T-helper 2 cell (primary cell): Measurements from ENCODE around the gene TLX2.

ENCODE experiments used
- DNase-seq, 5 experiments: peaks; one replicate each; pipeline versions ENCODE4 v3.0.0 to v3.0.0-alpha.2; 2012 to 2022

The TLX2 gene

GRCh38 chr2:74534411-74534810 is 20.2 kb downstream of the TLX2 start:
- no peak for DNase-seq

DNA sequence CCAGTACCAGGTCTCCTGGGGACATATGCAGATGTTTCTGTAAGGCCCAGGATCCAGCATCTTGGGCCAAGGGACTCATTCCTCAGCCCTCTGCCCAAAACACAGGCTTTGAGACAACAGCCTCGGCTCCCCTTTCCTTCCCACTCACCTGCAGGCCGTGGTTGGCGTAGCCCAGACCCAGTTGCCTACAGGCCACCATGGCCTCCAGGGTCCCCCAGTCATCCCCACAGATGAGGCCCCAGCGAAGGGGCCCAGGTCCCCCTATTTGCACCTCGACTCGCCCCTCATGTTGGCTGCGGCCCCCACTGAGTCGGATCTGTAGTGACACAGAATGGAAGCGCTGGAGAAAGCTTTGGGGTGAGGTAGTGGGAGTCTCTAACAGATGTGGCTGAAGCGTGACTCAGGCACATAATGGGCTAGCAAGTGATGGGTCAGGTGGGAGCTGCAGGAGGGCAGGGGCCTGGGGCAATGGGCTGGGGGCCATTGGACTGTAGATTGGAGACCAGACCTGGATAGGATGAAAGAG is 21.3 kb downstream of the TLX2 start:
- DNase-seq = no peak

DNA sequence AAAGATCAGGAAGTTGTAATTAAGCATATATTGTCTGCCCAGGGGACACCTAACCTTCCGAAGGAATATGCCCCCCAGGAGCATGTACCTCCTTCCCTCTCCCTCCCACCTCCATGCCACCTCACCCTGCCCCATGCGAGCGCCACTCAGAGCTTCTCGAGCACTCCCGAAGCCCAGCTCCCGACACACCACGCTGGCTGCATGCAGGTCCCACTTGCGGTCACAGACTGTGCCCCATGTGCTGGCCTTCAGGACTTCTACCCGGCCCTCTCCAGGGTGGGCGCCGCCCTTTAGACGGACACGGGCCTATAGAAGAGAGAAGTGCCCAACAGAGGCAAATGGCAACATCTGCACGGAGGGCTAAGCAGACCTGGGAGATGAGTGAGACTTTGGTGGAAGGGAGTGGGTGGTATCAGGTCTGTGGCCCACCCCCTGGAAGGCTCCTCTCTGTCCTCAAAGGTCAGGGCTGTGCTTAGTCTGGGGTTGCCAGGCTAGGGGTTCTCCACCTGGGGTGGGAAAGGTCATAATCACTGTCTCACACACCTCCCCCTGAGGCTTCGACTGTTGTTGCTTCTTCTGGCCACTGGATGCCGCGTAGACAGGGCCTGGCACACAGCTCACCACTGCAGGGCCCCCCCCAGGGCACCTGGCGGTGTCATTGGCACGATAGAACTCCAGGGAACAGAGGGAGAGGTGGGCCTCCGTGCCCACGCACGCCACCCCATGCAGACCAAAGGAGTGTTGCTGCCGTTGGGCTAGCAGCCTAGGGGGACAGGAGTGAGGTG is 22.1 kb downstream of the TLX2 start:
- DNase-seq = no peak

DNA sequence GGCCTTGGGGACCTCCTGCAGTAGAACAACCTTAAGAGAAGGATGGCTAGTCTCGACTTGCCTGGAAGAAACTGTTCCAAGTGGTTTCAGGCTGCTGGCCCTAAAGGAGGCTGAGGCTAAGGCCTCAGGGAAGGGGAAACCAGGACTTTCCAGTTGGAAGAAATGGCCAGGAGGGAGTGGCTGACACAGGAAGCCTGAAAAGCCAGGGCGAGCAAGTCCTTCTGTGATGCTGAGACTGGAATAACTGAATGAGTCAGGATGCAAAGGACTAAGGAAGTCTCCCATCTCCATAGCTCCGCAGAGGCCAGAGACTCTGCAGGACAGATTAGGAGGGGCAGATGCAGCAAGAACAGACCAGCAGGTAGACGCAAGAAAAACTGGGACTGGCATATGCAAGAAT is 22.9 kb downstream of the TLX2 start:
- no peak for DNase-seq

- no peak for DNase-seq
Measured at GRCh38 chr2:74538881-74539339, 24.7 kb downstream of the TLX2 start.

GRCh38 chr2:74540291-74540690 is 26.0 kb downstream of the TLX2 start:
- DNase-seq = no peak

DNA sequence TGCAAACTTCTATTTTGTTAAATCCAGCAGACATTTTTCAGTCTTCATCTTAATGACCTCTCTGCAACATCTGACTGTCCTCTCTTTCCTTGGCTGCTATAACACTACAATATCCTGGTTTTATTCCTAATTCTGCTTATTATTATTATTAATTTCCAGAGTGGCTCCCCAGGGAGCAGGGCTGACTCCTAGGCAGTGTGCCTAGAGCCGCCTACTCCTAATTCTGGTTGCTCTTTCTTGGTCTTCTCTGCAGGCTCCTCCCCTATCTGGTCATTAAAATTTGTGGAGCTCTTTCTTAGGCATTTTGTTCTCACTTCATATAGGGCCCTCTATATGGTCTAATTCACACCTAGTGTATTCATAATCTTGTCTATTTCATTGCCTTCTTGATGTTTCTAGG is 28.7 kb downstream of the TLX2 start:
- DNase-seq = no peak

DNA sequence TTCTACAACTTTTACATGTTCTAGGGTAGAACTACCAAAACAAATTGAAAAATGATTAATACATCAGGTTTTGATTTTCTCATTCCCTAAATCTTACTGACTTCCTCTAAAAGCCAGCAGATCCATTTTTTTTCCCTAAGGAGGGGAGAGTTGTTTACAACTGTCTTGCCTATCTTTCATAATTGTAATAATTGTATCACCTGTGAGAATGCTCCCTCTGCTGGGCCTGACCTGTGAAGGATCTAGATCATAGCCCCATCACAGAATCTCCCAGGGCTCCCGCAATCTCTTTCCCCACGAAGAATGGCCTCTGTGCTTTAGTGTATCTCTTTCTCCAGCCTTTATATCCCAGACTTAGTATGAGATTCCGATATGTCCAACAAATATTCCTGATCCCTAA is 30.4 kb downstream of the TLX2 start:
- DNase-seq = no peak

DNA sequence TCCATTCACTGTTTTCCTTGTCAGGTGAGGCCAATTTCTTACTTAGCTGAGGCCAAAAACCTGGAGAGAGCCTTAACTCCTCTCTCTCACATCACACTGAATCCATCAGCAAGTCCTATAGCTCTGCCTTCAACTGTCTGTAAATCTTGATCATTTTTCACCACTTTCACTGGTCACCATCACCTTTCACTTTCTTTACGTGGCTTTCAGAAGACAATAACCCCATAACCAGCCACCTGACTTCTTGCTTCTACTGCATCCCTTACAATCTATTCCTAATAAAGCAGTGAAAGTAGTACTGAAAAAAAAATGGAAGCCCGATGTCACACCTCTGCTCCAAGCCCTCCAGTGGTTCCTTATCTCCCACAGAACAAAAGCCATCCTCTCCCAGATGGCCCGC is 31.8 kb downstream of the TLX2 start:
- DNase-seq = no peak

GRCh38 chr2:74548285-74548899 is 34.1 kb downstream of the TLX2 start:
- DNase-seq = no peak

- DNase-seq = no peak
Measured at GRCh38 chr2:74548900-74549826, 34.9 kb downstream of the TLX2 start.

DNA sequence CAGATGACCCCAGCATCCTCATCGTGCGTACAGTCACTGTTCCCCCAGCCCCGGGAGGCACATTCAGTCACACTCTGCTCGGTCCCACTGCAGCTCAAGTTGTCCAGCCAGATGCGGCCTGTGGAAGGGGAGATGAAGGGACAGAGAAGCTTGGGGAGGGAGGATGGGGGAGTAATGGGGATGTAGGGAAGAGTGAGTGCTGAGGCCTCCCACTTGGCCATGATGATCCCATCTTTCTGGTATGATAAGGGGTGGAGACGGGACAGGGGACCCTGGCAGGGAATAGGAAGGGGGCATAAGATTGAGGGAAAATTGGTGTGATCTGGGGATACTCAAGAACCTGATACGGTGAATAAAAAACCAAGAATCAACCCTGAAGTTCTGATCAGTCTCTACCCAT is 36.0 kb downstream of the TLX2 start:
- no peak for DNase-seq

- DNase-seq = no peak
Measured at GRCh38 chr2:74551530-74551929, 37.3 kb downstream of the TLX2 start.

GRCh38 chr2:74551942-74552913 is 38.0 kb downstream of the TLX2 start:
- DNase-seq = no peak

GRCh38 chr2:74552914-74553811 is 38.9 kb downstream of the TLX2 start:
- DNase-seq = no peak

DNA sequence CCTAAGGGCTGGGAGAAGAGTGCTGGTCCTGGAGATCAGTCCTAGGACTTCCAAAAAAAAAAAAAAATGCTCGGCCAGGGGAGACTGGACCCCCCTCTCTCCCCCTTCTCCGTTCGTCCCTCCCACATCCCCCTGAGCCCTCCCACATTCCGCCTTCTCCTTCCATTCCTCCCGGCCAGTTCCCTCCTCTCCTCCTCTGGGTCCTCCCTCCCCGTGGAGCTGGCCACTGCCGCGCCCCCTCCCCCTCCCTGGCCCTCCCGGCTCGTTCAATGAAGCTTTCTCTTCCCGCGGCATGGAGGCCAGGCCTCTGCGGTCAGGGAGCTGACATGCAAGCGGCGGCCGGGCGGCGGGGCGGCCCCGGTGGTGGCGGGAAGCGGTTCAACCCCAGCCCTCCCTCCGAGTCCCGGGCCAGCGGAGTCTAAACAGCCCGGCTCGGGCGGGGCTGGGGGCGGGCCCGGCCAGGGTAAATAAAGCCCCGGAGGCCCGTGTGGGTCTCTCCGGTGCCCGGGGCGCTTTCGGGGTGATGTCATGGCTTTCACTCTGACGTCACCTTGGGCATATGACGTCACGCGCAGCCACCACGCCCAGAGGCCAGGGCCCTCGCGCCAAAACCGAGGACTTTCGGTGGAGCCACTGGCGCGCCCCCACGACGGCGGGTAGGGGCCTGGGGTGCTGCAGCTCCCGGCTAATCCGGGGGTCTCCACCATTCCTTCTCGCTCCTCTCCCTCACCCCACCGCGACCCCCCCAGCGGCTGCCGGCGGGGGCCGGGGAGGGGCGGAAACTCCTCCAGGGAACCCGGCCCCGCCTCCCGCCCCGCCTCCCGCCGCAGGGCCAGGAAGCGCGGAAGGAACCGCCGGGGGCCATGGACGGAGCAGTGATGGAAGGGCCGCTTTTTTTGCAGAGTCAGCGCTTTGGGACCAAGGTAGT is 39.9 kb downstream of the TLX2 start, which contains the start of the genes DOK1 and LOXL3:
Gene DOK1 (plus strand): TSS at position 829 of the 928 bp plus-strand sequence. CDS start 35 bp downstream, at position 864.
Gene LOXL3 (minus strand): TSS at position 51 of the 928 bp plus-strand sequence. CDS start 1,308 bp downstream, outside the sequence.
- DNase-seq = peak; percentile 74 to 86 (median 76)

GRCh38 chr2:74554820-74555531 is 40.7 kb downstream of the TLX2 start:
- peak in 4 of 5 experiments; percentile 23 to 58 (median 33) for DNase-seq

- no peak for DNase-seq
Measured at GRCh38 chr2:74555610-74556103, 41.4 kb downstream of the TLX2 start.
